IMR-90 (cell line): Measurements from ENCODE around the gene CRYGS. TPM values are rescaled to one million over a fixed set of nuclear protein-coding genes. Genes with fewer than 3 reads are reported as not detected.

Source experiments
- ATAC-seq: fragments of 200-7000 bp; cut with Tn5 transposase; 2 replicates; pipeline ENCODE4 v1.9.1; 2020; ENCODE audit warnings: low read depth, mild to moderate bottlenecking, moderate library complexity
- BruUV-seq: library from RNA; stranded (reverse); fragments of 400-500 nt; replicated peaks from 2 replicates; lab custom pipeline; 2021; lab: Mats Ljungman, UMichigan
- CTCF ChIA-PET: fragments of 300-600 bp; formaldehyde crosslinking; extraction: SDS; loops from one replicate; lab custom pipeline; 2021; ENCODE audit warnings: antibody characterized with exemption; lab: Yijun Ruan, JAX
- POLR2A ChIA-PET: fragments of 300-600 bp; sonication (Branson Sonifier 250); formaldehyde crosslinking; loops from one replicate; lab custom pipeline; 2022; ENCODE audit warnings: antibody characterized with exemption; ENCODE audit not compliant: unreplicated experiment; lab: Charles Lee
- DNase-seq: peaks from one replicate; pipeline ENCODE4 v3.0.0; 2013
- H2AFZ ChIP-seq: replicated peaks from 2 replicates; pipeline ENCODE3; 2013; ENCODE audit warnings: low read length, mild to moderate bottlenecking; ENCODE audit not compliant: poor library complexity
- H2AK5ac ChIP-seq: 2 replicates; pipeline ENCODE4 v1.6.1; 2013; ENCODE audit warnings: low read depth, low read length, inconsistent platforms
- H2AK9ac ChIP-seq: replicated peaks from 2 replicates; pipeline ENCODE3; 2013; ENCODE audit warnings: mild to moderate bottlenecking, low read depth, low read length, moderate library complexity; ENCODE audit not compliant: poor library complexity
- H2BK120ac ChIP-seq: 2 replicates; pipeline ENCODE4 v1.6.1; 2013; ENCODE audit warnings: low read depth, low read length, inconsistent platforms
- H2BK15ac ChIP-seq: 3 replicates; pipeline ENCODE4 v1.6.1; 2013; ENCODE audit warnings: low read depth, low read length, inconsistent platforms
- H2BK20ac ChIP-seq: 2 replicates; pipeline ENCODE4 v1.6.1; 2013; ENCODE audit warnings: low read depth, mild to moderate bottlenecking, inconsistent platforms, low read length, moderate library complexity
- H2BK5ac ChIP-seq: 2 replicates; pipeline ENCODE4 v1.6.1; 2013; ENCODE audit warnings: mild to moderate bottlenecking, low read depth, low read length, inconsistent platforms; ENCODE audit not compliant: poor library complexity, severe bottlenecking
- H3K14ac ChIP-seq: replicated peaks from 2 replicates; pipeline ENCODE4 v1.6.1; 2013; ENCODE audit warnings: low read depth, low read length, inconsistent platforms
- H3K18ac ChIP-seq: 2 replicates; pipeline ENCODE4 v1.6.1; 2013; ENCODE audit warnings: low read depth, low read length, control low read depth
- H3K23ac ChIP-seq: 2 replicates; pipeline ENCODE4 v1.6.1; 2013; ENCODE audit warnings: low read depth, low read length, inconsistent platforms
- H3K27ac ChIP-seq: 2 replicates; pipeline ENCODE4 v1.5.1; 2013; ENCODE audit warnings: mild to moderate bottlenecking, control low read depth, low read length; ENCODE audit not compliant: insufficient read depth
- H3K27me3 ChIP-seq: 2 replicates; pipeline ENCODE4 v1.6.1; 2013; ENCODE audit warnings: low read length; ENCODE audit not compliant: control insufficient read depth, insufficient read depth
- H3K36me3 ChIP-seq: 2 replicates; pipeline ENCODE4 v1.6.1; 2013; ENCODE audit warnings: low read length, mixed read lengths; ENCODE audit not compliant: control insufficient read depth, insufficient read depth
- H3K4ac ChIP-seq: 2 replicates; pipeline ENCODE4 v1.6.1; 2013; ENCODE audit warnings: low read depth, low read length, inconsistent platforms
- H3K4me1 ChIP-seq: 2 replicates; pipeline ENCODE4 v1.6.1; 2013; ENCODE audit warnings: low read length, mixed read lengths; ENCODE audit not compliant: control insufficient read depth, insufficient read depth
- H3K4me2 ChIP-seq: 2 replicates; pipeline ENCODE4 v1.6.1; 2013; ENCODE audit warnings: low read depth, mild to moderate bottlenecking, control low read depth, low read length, moderate library complexity
- H3K4me3 ChIP-seq: 2 replicates; pipeline ENCODE4 v1.5.1; 2013; ENCODE audit warnings: low read depth, mild to moderate bottlenecking, control low read depth, low read length, moderate library complexity; ENCODE audit not compliant: insufficient read depth
- H3K56ac ChIP-seq: 2 replicates; pipeline ENCODE4 v1.6.1; 2013; ENCODE audit warnings: low read length, inconsistent platforms; ENCODE audit not compliant: insufficient read depth; ENCODE audit errors: extremely low read depth
- H3K79me1 ChIP-seq, 2 experiments: 2 replicates each; pipeline ENCODE4 v1.6.1; 2013; ENCODE audit warnings: low read length in 2 of 2, inconsistent platforms in 1 of 2, low read depth in 1 of 2
- H3K9ac ChIP-seq: 2 replicates; pipeline ENCODE4 v1.6.1; 2013; ENCODE audit warnings: low read depth, low read length, control low read depth
- H3K9me1 ChIP-seq: 2 replicates; pipeline ENCODE4 v1.6.1; 2013; ENCODE audit warnings: low read length, inconsistent platforms; ENCODE audit not compliant: insufficient read depth
- H3K9me3 ChIP-seq: 2 replicates; pipeline ENCODE4 v1.6.1; 2013; ENCODE audit warnings: low read length; ENCODE audit not compliant: control insufficient read depth, insufficient read depth
- H4K20me1 ChIP-seq: 2 replicates; pipeline ENCODE4 v1.6.1; 2013; ENCODE audit warnings: low read length, inconsistent platforms; ENCODE audit not compliant: insufficient read depth
- H4K5ac ChIP-seq: 2 replicates; pipeline ENCODE4 v1.6.1; 2013; ENCODE audit warnings: mild to moderate bottlenecking, low read depth, low read length, control low read depth
- H4K8ac ChIP-seq, 2 experiments: 2 replicates each; pipeline ENCODE4 v1.6.1; 2013; ENCODE audit warnings: low read depth in 2 of 2, low read length in 2 of 2, control low read depth in 1 of 2, inconsistent platforms in 1 of 2
- H4K91ac ChIP-seq: 2 replicates; pipeline ENCODE4 v1.6.1; 2013; ENCODE audit warnings: low read depth, low read length, inconsistent platforms; ENCODE audit not compliant: insufficient read depth
- BHLHE40 ChIP-seq: fragments of 150-350 bp; IDR thresholded peaks from 2 replicates; pipeline ENCODE4 v1.6.1; 2016; ENCODE audit warnings: mild to moderate bottlenecking, low read depth, low read length
- CEBPB ChIP-seq: IDR thresholded peaks from 2 replicates; pipeline ENCODE4 v1.6.1; 2012; ENCODE audit warnings: low read depth, low read length, improper control_type of control experiment
- CHD1 ChIP-seq: IDR thresholded peaks from 2 replicates; pipeline ENCODE4 v1.6.1; 2012; ENCODE audit warnings: low read depth, low read length, improper control_type of control experiment
- FOS ChIP-seq: fragments of 150-350 bp; IDR thresholded peaks from 2 replicates; pipeline ENCODE4 v1.6.1; 2016; ENCODE audit warnings: low read depth, low read length
- MAFK ChIP-seq: IDR thresholded peaks from 2 replicates; pipeline ENCODE4 v1.6.1; 2012; ENCODE audit warnings: low read depth, low read length, improper control_type of control experiment
- MAZ ChIP-seq: IDR thresholded peaks from 2 replicates; pipeline ENCODE4 v1.6.1; 2012; ENCODE audit warnings: low read depth, mild to moderate bottlenecking, low read length, improper control_type of control experiment, moderate library complexity, borderline replicate concordance
- MXI1 ChIP-seq: IDR thresholded peaks from 2 replicates; pipeline ENCODE4 v1.6.1; 2012; ENCODE audit warnings: low read depth, mild to moderate bottlenecking, low read length, moderate library complexity, borderline replicate concordance
- NFE2L2 ChIP-seq: fragments of 150-350 bp; IDR thresholded peaks from 2 replicates; pipeline ENCODE4 v1.6.1; 2016; ENCODE audit warnings: low read depth, mild to moderate bottlenecking, low read length
- POLR2A ChIP-seq: IDR thresholded peaks from 2 replicates; pipeline ENCODE4 v1.6.1; 2012; ENCODE audit warnings: mild to moderate bottlenecking, low read depth, low read length
- RAD21 ChIP-seq: IDR thresholded peaks from 2 replicates; pipeline ENCODE4 v1.6.1; 2012; ENCODE audit warnings: low read length, improper control_type of control experiment
- RCOR1 ChIP-seq: IDR thresholded peaks from 2 replicates; pipeline ENCODE4 v1.6.1; 2012; ENCODE audit warnings: mild to moderate bottlenecking, low read length, improper control_type of control experiment; ENCODE audit not compliant: insufficient replicate concordance
- RFX5 ChIP-seq: IDR thresholded peaks from 2 replicates; pipeline ENCODE4 v1.8.0; 2012; ENCODE audit warnings: low read depth, mild to moderate bottlenecking, low read length, moderate library complexity
- WGBS, 2 experiments: methylation state at CpG; one replicate each; pipeline versions ENCODE4 v1.1.5 to v1.1.7; 2013; ENCODE audit warnings: missing lambda C conversion rate in 2 of 2; ENCODE audit not compliant: insufficient read length in 1 of 2; ENCODE audit errors: extremely low coverage in 2 of 2; 5-methylcytosine and 5-hydroxymethylcytosine counted together
- dilution Hi-C: fragments of 300-500 bp; cut with HindIII; formaldehyde crosslinking; loops from one replicate; pipeline ENCODE4 v1.14.3; 2018; ENCODE audit warnings: low sequenced_read_pairs; ENCODE audit not compliant: unreplicated experiment
- in situ Hi-C: fragments of 300-500 bp; cut with MboI; formaldehyde crosslinking; loops from 3 replicates; pipeline ENCODE4 v1.14.3; 2019; ENCODE audit warnings: low sequenced_read_pairs, inconsistent platforms, mixed read lengths
- intact Hi-C: fragments of 100-400 bp; cut with micrococcal nuclease; formaldehyde crosslinking; loops from 2 replicates; pipeline ENCODE4 v1.10.0; 2022
- polyA plus RNA-seq, 3 experiments: library from polyadenylated mRNA; depleted of rRNA; stranded (reverse); fragments of >200 nt; gene quantifications; 2 replicates each; pipeline ENCODE4 v1.2.3, GENCODE V29; 2012; ENCODE audit warnings: low replicate concordance in 1 of 3
- total RNA-seq: library from RNA; depleted of rRNA; stranded (reverse); fragments of >200 nt; gene quantifications from 2 replicates; pipeline ENCODE4 v1.2.3, GENCODE V29; 2012
- TF ChIP-seq, protein P1 (sequence below): conservative IDR thresholded peaks from 2 replicates; pipeline ENCODE4 v1.5.1; 2012; ENCODE audit warnings: mild to moderate bottlenecking, low read depth, low read length, improper control_type of control experiment
- TF ChIP-seq, protein P2 (sequence below): fragments of 150-350 bp; IDR thresholded peaks from 2 replicates; pipeline ENCODE4 v1.6.1; 2016; ENCODE audit warnings: low read depth, mild to moderate bottlenecking, low read length, moderate library complexity, borderline replicate concordance
- TF ChIP-seq, protein P3 (sequence below): fragments of 150-350 bp; IDR thresholded peaks from 2 replicates; pipeline ENCODE4 v1.6.1; 2017; ENCODE audit warnings: mild to moderate bottlenecking, antibody characterized with exemption, low read length, low read depth

The CRYGS gene
- total and polyA plus RNA-seq, 2 of the 4 experiments (the other 2 are of a cell fraction) = 0.36 to 2.1 TPM

DNA sequence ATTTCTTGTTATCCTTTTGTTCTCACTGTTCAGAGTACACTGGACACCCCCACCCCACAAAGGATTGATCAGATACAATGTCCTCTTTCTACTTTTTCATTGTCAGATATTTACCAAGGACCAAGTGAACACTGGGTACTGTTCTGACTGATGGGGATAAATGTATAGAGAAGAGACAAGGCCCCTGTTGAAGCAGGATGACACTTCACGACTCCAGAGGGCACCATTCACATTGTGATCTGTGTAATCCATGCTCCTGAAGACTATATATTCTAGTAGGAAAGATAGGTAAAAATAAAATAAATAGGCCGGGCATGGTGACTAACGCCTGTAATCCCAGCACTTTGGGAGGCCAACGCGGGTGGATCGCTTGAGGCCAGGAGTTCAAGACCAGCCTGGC, 7.2 kb upstream of the CRYGS start:
- Histone ChIP-seq H3K27ac (no peak overlapping the region), H3K9me3 (no peaks in the 10 kb centered on the region), H2AK9ac (no peak overlapping the region), H3K4ac (no peak overlapping the region), H4K5ac (no peak overlapping the region), H4K8ac (no peak overlapping the region), H3K4me3 (no peak overlapping the region), H3K4me2 (no peak overlapping the region), H2BK5ac (no peak overlapping the region), H3K9me1 (no peaks in the 10 kb centered on the region), H3K79me1 (no peaks in the 10 kb centered on the region), H2BK20ac (no peak overlapping the region), H3K18ac (no peak overlapping the region), H2BK120ac (no peak overlapping the region), H3K14ac (no peak overlapping the region), H3K56ac (no peak overlapping the region), H3K23ac (no peak overlapping the region), H2AFZ (no peak overlapping the region), H4K91ac (no peak overlapping the region), H2AK5ac (no peak overlapping the region), H3K36me3 (peaks cover 19% of the 10 kb centered on the region), H3K9ac (no peak overlapping the region), H3K4me1 (no peaks in the 10 kb centered on the region), H4K20me1 (no peaks in the 10 kb centered on the region), H2BK15ac (no peak overlapping the region), H3K27me3 (no peaks in the 10 kb centered on the region)
- ATAC-seq = no peak
- POLR2A ChIA-PET = no interaction called here
- no peak for DNase-seq
- in situ Hi-C loops (no loop called here), intact Hi-C loops (no loop called here), dilution Hi-C loops (no loop called here)
- TF ChIP-seq RAD21 (no peak), CHD1 (no peak), BHLHE40 (no peak), FOS (no peak), MAZ (no peak), CEBPB (no peak), NFE2L2 (no peak), MAFK (no peak), RFX5 (no peak), MXI1 (no peak), RCOR1 (no peak), POLR2A (no peak)
- TF ChIP-seq, protein P1, sequence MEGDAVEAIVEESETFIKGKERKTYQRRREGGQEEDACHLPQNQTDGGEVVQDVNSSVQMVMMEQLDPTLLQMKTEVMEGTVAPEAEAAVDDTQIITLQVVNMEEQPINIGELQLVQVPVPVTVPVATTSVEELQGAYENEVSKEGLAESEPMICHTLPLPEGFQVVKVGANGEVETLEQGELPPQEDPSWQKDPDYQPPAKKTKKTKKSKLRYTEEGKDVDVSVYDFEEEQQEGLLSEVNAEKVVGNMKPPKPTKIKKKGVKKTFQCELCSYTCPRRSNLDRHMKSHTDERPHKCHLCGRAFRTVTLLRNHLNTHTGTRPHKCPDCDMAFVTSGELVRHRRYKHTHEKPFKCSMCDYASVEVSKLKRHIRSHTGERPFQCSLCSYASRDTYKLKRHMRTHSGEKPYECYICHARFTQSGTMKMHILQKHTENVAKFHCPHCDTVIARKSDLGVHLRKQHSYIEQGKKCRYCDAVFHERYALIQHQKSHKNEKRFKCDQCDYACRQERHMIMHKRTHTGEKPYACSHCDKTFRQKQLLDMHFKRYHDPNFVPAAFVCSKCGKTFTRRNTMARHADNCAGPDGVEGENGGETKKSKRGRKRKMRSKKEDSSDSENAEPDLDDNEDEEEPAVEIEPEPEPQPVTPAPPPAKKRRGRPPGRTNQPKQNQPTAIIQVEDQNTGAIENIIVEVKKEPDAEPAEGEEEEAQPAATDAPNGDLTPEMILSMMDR = no peak
- TF ChIP-seq, protein P2, sequence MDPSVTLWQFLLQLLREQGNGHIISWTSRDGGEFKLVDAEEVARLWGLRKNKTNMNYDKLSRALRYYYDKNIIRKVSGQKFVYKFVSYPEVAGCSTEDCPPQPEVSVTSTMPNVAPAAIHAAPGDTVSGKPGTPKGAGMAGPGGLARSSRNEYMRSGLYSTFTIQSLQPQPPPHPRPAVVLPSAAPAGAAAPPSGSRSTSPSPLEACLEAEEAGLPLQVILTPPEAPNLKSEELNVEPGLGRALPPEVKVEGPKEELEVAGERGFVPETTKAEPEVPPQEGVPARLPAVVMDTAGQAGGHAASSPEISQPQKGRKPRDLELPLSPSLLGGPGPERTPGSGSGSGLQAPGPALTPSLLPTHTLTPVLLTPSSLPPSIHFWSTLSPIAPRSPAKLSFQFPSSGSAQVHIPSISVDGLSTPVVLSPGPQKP = no peak
- TF ChIP-seq, protein P3, sequence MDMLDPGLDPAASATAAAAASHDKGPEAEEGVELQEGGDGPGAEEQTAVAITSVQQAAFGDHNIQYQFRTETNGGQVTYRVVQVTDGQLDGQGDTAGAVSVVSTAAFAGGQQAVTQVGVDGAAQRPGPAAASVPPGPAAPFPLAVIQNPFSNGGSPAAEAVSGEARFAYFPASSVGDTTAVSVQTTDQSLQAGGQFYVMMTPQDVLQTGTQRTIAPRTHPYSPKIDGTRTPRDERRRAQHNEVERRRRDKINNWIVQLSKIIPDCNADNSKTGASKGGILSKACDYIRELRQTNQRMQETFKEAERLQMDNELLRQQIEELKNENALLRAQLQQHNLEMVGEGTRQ = no peak
- no CpG with 5 or more reads among the region's 6 CpGs for WGBS, 2 experiments
- no TSS peak for BruUV-seq
- CTCF ChIA-PET = interaction anchor here (0.6 kb wide), 1 partner anchor 11 kb away, joined by 3 read pairs; no protein-coding TSS in a partner anchor
